Occipital lobe (tissue), 2 donors: ENCODE measurements around the gene POLQ. TPM values are rescaled to one million over a fixed set of nuclear protein-coding genes. Genes with fewer than 3 reads are reported as not detected.
"Not testable (repeated sequence)": the region's sequence is repeated elsewhere in the genome, so short reads cannot be mapped to it uniquely, and the experiment has no call there.

Source experiments
- DNase-seq: peaks from one replicate; lab custom pipeline; 2025; lab: John Stamatoyannopoulos, UW
- total RNA-seq: library from RNA; depleted of rRNA; stranded (reverse); fragments of >200 nt; gene quantifications from one replicate; pipeline ENCODE4 v1.2.3, GENCODE V29; 2014

The POLQ gene
- total RNA-seq, 1 donor from 2014 or later, result 1.7 TPM

DNA sequence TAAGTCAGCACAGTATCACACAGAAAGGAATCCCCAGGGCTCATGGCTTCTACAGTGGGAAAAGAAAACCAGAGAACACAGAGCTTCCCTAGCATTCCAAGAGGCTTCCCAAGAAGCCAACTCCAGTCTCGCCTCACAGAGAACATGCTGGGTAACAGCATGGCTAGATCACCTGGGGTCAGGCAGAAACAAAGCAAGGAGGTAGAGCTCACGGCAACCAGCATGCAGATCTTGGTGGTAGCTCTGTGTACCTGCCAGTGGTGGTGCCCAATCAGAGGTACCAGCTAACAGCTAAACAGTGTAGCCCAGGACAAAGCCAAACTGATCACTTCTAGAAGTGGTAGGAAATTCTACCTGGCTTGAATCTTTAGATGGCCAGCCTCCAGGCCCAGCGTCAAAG, 31.3 kb downstream of the POLQ start:
- DNase-seq, result no peak

DNA sequence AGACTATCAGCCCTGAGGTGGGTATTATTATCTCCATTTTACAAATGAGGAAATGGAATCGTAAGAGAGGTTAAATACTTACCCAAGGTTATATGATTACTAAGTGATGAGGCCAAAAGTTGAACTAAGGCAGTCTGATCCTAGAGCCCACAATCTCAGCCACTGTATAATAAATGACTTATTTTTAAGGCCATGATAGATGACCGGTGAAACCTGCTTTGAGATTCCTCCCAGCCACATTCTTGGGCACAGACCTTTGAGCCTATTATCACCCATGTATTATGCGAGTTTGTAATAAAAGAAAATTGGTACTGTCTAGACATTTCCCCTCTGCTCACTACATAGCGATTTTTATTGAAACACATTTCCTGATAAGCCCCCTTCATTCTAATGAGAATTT, 37.4 kb downstream of the POLQ start:
- DNase-seq, result no peak

DNA sequence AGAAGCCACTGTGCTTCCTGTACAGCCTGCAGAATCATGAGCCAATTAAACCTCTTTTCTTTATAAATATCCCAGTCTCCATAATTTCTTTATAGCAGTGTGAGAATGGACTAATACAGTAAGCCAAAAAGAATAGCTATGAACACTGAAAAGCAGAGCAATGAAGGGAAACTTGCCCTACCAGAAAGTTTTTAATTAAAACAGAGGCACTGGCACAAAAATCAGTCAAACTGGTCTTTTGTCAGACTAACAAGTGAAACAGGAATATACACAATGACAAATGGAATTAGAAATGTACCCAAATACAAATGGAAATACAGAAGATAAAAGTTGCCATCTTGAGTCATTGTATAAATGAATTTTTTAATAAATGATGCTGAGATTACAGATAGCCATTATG, 40.5 kb downstream of the POLQ start:
- DNase-seq, result no peak

DNA sequence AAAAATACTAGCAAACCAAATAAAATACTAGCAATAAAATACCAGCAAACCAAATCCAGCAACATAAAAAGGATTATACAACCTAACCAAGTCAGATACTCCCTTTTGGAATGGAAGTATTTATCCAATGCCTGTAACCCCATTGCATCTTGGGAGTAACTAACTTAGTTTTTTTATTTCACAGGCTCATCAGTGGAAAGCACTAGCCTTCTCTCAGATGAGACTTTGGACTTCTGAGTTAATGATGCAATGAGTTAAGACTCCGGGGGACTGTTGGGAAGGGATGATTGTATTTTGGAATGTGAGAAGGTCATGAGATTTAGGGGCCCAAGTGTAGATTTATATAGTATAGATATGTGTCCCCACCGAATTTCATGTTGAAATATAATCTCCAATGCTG, 41.2 kb downstream of the POLQ start:
- DNase-seq, result no peak

DNA sequence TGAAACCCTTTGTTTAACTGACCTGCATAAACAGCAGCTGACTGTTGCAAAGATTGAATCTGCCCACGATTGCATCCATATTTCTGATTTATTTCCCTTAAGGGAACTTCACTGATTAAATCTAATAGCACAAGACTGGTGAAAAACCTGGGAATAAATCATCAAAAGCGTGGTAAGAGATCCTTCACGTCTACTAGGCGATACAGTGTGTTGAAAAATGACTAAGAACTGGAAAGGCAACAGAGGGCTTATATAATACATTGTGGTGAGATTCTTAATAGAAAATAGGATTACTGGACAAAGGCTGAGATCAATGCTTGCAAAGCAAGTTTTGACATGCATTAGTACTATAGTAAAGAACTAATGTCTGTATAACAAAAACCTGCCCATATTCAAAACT, 49.0 kb downstream of the POLQ start:
- DNase-seq, result no peak

DNA sequence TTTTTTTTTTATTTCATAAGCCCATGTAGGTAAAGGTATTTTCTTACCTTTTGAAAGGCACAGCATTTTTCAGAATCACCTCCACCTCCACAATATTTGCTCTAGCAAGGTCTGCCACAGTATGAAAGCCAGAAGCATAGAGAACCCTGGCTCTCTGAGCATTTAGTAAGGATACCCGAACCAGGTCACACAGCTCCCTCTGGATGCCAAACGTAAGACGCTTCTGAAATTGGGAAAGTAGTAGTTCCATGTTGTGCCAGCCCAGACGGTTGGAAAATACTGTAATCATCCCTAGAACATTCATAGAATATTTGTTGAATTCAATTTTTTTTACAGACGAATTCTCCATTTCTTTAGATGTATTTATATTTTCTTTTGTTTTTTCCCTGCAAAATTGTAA, 52.4 kb downstream of the POLQ start:
- no peak for DNase-seq

DNA sequence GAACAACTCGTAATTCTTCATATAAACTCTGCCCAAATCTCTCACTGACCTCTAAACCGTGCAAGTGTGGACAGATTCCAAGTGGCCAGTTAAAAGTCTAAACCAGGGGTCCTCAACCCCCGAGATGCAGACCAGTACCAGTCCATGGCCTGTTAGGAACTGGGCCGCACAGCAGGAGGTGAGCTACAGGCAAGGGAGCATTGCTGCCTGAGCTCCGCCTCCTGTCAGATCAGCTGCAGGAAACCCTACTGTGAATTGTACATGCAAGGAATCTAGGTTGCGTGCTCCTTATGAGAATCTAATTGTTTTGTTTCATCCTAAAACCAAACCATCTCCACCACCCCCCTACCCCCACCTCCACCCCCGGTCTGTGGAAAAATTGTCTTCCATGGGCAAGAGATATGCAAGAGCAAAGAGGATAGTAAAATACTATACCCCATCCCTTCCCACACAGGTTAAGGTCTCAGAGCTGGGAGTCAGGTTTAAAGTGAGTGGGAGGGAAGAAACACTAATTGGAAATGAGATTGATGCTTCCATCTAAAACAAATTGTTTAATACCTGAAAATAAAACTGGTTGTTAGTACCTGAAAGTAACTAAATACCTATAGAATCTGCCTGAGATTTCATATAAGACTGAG, 54.0 kb downstream of the POLQ start:
- DNase-seq, result no peak

DNA sequence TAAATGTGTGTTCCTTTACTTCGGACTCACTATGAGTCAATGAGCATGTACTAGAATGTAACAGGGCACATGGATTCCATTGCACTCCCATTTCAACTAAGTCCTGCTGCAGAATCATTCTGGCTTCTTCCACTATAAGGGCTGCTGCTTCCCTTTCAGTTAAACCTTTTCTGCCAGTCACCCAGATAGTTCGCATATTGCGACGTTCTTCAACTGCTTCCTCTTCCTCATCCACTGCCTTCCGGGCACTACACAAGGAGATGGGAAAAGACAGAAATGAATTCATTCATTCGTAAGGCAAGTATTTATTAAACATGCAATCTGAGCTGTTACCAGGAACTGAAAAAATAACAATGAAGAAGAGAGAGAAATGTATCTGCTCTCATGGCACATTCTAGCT, 55.6 kb downstream of the POLQ start:
- DNase-seq, result no peak

DNA sequence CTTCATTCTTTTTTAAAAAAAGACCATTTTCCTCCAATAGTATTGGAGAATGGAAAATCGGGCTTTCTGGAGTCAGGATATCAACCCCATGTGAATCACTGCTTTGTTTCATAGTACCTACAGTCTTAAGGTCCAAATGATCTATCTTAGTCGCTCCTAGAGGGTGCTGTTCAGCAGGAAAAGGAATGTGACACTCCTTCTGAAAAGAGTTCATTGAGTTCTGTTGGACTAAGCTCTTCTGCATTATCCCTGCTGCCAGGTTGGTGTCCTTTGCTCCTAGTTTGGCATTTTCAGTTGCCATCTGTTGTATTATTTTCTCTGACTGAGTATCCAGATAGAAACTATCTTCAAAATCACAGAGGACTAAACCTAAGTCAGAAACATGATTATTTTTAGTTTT, 57.2 kb downstream of the POLQ start:
- no peak for DNase-seq

DNA sequence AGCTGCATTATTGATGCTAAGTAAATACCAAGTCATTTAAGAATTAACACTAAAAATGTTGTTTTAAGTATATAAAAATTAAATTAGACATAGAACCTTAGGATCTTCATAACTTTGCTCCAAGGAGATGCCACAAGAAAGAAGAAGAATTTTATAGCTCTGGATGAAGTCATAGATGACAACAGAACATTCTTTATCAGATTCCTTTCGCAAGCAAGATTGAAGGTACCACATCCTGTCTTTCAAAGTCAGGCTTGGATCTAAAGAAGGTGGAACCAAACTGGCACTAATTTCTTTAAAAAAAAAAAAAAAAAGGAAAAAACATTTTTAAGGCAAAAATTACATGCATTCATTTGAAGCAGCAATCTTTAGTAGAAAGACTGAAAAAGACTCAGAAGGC, 62.5 kb downstream of the POLQ start:
- DNase-seq, result no peak

DNA sequence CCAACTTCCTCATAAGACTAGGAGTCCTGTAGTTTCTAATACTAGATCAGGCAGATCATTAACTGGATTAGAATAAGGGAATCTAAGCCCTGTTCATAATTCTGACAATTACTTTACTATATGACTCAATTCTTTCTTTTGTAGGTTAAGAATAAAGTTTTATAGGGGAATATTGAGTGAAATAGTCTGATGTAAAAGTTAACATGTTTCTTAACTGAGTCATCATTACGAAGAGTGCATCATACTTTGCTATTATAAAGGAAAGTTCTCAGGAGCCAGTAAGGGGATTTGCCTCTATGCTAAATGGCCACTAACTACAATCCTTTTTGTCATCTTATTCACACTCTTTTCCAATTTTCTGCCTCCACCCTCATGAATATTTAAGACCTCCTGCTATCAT, 63.1 kb downstream of the POLQ start:
- DNase-seq, result no peak

DNA sequence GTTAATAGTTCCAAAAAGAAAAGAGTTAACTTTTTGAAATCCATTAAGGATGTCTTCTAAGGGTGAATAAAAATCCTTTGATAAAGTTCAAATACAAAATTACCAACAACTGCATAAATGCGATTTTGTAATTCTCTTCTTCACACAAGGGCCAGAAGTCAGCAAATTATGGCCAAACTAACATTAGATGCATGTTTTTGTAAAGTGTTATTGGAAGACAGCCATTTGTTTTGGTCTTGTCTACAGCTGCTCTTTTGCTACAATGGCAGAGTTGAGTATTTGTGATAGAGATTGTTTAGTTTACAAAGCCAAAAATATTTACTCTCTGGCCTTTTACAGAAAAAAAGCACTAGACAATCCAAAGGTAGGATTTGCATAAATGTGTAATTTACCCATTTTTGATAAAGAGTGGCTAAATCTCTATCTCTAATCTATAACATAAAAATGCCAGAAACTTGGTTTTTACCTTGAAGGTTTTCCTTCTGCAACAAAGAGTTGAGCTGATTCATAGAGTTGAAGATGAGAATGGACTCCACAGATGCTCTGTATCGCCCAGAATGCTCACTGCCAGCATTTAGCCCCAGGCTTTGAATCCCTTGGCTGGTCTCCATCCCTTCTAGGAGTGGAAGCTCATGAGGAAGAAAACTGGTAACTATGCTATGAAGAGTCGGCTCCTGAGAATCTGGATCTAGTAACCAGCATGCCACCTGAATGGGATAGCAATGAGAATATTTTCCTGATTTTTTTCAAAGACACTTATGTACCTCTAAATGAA, 64.5 kb downstream of the POLQ start:
- DNase-seq, result no peak

DNA sequence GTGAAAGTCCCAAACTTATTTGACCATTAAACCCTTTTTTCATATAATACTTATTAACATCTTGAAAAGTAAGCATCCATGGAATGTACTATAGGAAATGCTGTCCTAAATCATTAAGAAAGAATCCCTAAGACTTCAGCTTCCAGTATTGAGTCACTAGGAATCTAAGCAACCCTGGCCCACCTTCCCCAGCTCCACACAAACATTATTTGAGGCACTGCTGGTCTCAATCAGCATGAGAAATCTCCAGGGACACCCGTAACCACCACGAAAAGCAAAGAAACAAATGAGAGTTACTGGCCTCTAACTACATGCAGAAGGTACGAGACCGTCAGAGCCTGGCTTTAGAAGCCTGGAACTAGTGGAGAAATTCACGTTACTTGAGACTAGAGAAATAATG, 68.2 kb downstream of the POLQ start:
- DNase-seq, result no peak

DNA sequence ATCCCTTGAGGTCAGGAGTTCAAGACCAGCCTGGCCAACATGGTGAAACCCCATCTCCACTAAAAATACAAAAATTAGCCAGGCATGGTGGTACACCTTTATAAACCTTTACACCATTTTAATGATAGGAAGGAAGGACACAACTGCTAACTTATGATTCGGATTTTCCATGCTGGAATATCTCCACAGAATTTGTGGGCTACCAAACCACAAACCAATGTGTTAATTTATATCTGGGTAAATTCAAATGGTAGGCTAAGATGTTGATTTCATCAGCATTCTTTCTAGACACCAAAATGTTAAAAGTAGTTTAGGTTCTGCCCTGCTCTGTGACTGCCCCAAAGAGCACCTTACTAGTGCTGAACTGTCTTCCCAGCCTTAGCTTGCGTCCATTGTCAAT, 72.8 kb downstream of the POLQ start:
- DNase-seq, result no peak

DNA sequence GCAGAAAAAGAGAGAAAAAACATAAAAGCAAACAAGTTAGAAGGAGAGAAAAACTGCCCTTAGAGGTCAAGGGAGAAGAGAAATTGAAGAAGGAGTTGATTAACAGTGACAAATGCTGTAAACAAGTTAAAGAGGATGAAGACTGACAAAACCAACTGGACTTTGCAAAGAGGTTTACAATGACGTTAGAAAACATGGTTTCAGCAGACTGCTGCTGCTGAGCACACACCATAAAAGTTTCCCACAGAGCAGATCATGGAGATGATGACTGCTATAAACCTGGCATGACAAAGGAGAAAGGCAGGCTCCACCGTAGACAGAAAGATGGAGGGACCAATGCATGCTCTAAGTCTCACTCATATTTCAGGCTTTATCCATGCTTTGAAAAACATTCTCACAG, 78.7 kb downstream of the POLQ start:
- no peak for DNase-seq

DNA sequence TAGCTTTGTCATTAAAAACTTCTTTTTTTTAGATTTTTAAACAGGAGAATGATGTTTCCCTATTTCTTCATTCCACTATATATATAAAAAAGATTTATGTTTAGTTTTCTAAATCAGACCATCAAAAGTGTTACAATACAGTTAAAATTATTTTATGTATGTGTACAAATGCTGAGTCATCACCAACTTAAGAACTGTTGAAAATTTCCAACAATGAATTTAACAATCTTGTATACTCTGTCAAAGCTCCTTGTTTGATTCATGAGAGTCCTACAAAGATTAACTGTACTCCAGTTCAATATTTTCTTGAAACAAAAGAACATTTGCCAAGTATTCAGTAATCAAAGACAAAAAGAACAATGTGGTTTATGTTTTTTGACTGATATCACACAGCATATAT, 82.0 kb downstream of the POLQ start:
- DNase-seq, result no peak

DNA sequence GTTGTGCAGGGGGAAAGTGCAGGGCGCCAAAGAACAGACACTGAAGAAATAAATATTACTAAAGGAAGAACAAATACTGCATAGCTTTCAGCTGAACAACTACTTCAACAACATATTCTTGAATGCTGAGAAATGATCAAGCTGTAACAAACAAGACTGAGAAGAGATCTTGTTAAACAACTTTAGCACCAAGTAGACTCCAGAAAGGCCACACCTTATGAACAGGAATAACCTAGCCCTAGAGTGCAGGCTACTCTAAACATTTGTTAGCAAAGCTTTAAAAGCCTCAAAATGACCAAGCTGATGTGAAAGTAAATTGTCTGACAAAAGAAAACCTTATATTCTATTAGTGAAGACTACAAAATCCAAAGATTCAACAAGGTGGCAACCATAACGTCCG, 83.2 kb downstream of the POLQ start:
- no peak for DNase-seq

DNA sequence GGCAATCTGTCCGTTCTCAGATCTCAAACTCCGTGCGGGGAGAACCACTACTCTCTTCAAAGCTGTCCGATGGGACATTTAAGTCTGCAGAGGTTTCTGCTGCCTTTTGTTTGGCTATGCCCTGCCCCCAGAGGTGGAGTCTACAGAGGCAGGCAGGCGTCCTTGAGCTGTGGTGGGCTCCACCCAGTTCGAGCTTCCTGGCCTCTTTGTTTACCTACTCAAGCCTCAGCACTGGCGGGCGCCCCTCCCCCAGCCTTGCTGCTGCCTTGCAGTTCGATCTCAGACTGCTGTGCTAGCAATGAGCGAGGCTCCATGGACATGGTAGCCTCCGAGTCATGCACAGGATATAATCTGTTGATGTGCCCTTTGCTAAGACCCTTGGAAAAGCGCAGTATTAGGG, 94.0 kb downstream of the POLQ start:
- DNase-seq, result not testable (repeated sequence)

DNA sequence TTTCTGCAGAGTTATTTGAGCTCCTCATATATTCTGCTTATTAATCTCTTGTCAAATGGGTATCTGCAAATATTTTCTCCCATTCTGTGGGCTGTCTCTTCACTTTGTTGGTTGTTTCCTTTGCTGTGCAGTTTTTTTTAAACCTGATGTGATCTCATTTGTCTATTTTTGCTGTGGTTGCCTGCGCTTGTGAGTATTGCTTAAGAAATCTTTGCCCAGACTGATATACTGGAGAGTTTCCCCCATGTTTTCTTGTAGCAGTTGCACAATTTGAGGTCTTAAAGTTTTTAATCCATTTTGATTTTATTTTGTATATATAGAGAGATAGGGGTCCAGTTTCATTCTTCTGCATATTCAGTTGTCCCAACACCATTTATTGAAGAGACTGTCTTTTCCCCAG, 102.3 kb downstream of the POLQ start:
- no peak for DNase-seq

DNA sequence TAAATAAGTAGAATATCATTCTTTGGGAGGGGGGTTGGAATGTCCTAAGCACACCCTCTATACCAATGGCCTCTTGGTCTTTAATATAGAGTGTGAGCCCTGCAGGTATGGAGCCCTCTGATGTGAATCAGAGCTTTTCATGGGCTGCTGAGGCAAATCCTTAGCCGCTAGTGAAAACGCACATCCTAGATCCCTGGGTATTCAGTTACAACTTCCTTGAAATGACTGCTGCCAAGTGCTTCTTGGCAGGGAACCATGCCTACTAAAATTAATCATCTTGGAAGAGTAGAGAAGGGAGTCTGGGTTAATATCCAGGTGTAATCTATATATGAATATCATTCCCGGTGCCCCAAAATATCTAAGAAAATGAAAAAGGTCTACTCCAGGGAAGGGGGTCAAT, 109.1 kb downstream of the POLQ start:
- DNase-seq, result no peak

DNA sequence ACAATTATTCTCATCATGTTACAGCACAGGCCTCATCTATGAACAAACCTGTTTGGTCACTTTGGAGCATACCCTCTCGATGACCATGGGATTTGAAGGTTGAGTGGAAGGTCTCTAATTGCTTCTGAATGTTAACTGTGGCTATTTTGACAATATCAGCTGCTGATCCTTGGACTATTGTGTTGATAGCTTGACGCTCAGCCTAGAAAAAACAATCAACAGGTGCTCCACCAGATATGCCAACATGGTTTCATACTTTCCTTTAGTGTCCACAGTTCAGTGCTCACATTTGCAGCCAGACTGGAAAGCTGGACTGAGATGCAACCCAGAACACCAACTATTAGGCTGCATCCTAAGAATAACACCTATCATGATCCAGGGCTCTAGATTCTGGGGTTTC, 109.7 kb downstream of the POLQ start:
- no peak for DNase-seq

DNA sequence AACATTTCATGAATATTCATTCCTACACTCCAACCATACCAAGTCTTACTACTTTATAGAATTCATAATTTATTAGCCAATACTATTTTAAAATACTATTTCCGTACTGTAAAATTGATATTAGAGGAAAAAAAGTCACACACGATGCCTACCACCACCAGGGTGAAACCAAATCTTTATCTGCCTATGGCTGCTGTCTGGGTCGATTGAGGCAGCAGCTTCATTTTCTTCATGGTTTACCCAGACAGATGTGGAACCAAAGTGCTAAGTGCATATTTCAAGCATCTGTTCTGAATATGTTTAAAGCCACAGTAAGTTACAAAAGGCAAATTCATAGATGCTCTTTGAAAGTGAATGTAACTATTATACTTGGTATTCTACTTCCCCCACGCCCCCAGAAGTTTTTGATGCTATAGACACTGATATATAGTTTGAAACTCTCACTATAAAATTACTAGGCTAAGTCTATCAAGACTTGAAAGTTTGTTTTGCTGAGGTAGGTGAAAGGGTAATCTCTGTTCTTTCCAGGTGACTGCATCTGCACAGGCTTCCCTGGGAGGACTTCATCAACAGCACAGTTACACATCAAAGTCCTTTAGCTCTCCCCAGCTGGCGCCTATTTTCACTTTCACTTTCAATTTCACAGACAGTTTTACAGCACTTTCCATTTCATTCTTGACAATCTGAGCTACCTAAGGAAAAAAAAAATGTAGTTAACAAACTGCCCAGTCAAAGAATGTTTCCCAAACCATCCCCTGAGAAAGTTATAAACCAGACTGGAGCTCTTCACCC, 113.9 kb downstream of the POLQ start:
- DNase-seq, result no peak
